B cell (primary cell): Measurements from ENCODE around the gene RAB10. TPM values are rescaled to one million over a fixed set of nuclear protein-coding genes. Genes with fewer than 3 reads are reported as not detected.

Experiments used
- ATAC-seq: fragments of 200-7000 bp; cut with Tn5 transposase; one replicate; pipeline ENCODE4 v1.10.0; 2021; ENCODE audit warnings: low read depth, mild to moderate bottlenecking, moderate number of reproducible peaks, moderate library complexity
- CTCF ChIA-PET: fragments of 350-600 bp; sonication (Branson Sonifier 250); formaldehyde crosslinking; loops from one replicate; lab custom pipeline; 2021; ENCODE audit warnings: antibody characterized with exemption, inconsistent platforms; lab: Charles Lee
- POLR2A ChIA-PET: fragments of 350-600 bp; sonication (Branson Sonifier 250); formaldehyde crosslinking; loops from one replicate; lab custom pipeline; 2021; ENCODE audit warnings: antibody characterized with exemption; lab: Charles Lee
- DNase-seq: peaks from one replicate; pipeline ENCODE4 v3.0.0; 2013
- H2AFZ ChIP-seq: 2 replicates; pipeline ENCODE4 v1.6.1; 2012; ENCODE audit warnings: mild to moderate bottlenecking, low read depth, low read length; ENCODE audit not compliant: insufficient read depth, poor library complexity, severe bottlenecking
- H3K27ac ChIP-seq, 2 donors: 1 replicate in 1 of 2; 2 replicates in 1 of 2; pipeline ENCODE4 v1.5.1; 2012 to 2013; ENCODE audit warnings: low read length in 2 of 2, mild to moderate bottlenecking in 2 of 2, moderate library complexity in 1 of 2
- H3K27me3 ChIP-seq, 4 experiments: fragments of 200-600 bp in 1 of 4; sonication (generic) in 1 of 4; replicated peaks in 1 of 4; 1 replicate in 2 of 4; 2 replicates in 2 of 4; pipeline versions ENCODE4 v1.6.1 to v1.7.0; 2013 to 2016; ENCODE audit warnings: low read length in 3 of 4, mild to moderate bottlenecking in 2 of 4, mixed read lengths in 1 of 4, moderate library complexity in 1 of 4; ENCODE audit not compliant: insufficient read depth in 4 of 4, control insufficient read depth in 3 of 4; ENCODE audit errors: control extremely low read depth in 1 of 4
- H3K36me3 ChIP-seq, 2 experiments: replicated peaks in 1 of 2; 1 replicate in 1 of 2; 2 replicates in 1 of 2; pipeline versions ENCODE4 v1.6.1 to v1.7.1; 2013; ENCODE audit warnings: low read length in 1 of 2; ENCODE audit not compliant: insufficient read depth in 2 of 2, control insufficient read depth in 1 of 2; ENCODE audit errors: control extremely low read depth in 1 of 2, extremely low read depth in 1 of 2
- H3K4me1 ChIP-seq, 2 donors: fragments of 200-600 bp in 1 of 2; sonication (generic) in 1 of 2; 1 replicate in 1 of 2; 2 replicates in 1 of 2; pipeline versions ENCODE4 v1.5.1 to v1.6.1; 2013 to 2017; ENCODE audit warnings: low read length in 2 of 2; ENCODE audit not compliant: control insufficient read depth in 2 of 2, insufficient read depth in 2 of 2
- H3K4me2 ChIP-seq: replicated peaks from 2 replicates; pipeline ENCODE3; 2012; ENCODE audit warnings: mild to moderate bottlenecking, low read depth, low read length; ENCODE audit not compliant: poor library complexity, severe bottlenecking
- H3K4me3 ChIP-seq, 5 experiments: fragments of 200-600 bp in 1 of 5; sonication (generic) in 1 of 5; 1 replicate in 3 of 5; 2 replicates in 2 of 5; pipeline versions ENCODE4 v1.5.1 to v1.7.0; 2011 to 2016; ENCODE audit warnings: low read length in 4 of 5, mild to moderate bottlenecking in 4 of 5, low read depth in 2 of 5, control low read depth in 1 of 5, moderate library complexity in 1 of 5; ENCODE audit not compliant: insufficient read depth in 1 of 5; ENCODE audit errors: control extremely low read depth in 1 of 5, extremely low read depth in 1 of 5
- H3K79me2 ChIP-seq: fragments of 200-600 bp; sonication (generic); one replicate; pipeline ENCODE4 v1.6.0; 2016; ENCODE audit warnings: low read length; ENCODE audit not compliant: control insufficient read depth, insufficient read depth
- H3K9ac ChIP-seq: fragments of 200-600 bp; sonication (generic); 2 replicates; pipeline ENCODE4 v1.6.1; 2017; ENCODE audit warnings: mild to moderate bottlenecking, low read length, moderate library complexity
- H3K9me3 ChIP-seq, 3 donors: one replicate each; pipeline versions ENCODE4 v1.6.1 to v1.7.1; 2013; ENCODE audit warnings: low read length in 2 of 3; ENCODE audit not compliant: control insufficient read depth in 2 of 3, insufficient read depth in 1 of 3; ENCODE audit errors: control extremely low read depth in 1 of 3
- H4K20me1 ChIP-seq: 2 replicates; pipeline ENCODE4 v1.6.0; 2012; ENCODE audit warnings: mild to moderate bottlenecking, low read length; ENCODE audit not compliant: insufficient read depth, control insufficient read depth, poor library complexity, severe bottlenecking
- H3K27ac Mint-ChIP-seq: one replicate; pipeline ENCODE4 v1.8.0; 2021; ENCODE audit warnings: mixed read lengths
- H3K27me3 Mint-ChIP-seq: one replicate; pipeline ENCODE4 v1.8.0; 2021; ENCODE audit warnings: mixed read lengths
- H3K4me1 Mint-ChIP-seq: one replicate; pipeline ENCODE4 v1.8.0; 2021; ENCODE audit warnings: mixed read lengths
- H3K4me3 Mint-ChIP-seq: one replicate; pipeline ENCODE4 v1.8.0; 2021; ENCODE audit warnings: mixed read lengths
- H3K9me3 Mint-ChIP-seq: one replicate; pipeline ENCODE4 v1.8.0; 2022; ENCODE audit warnings: mixed read lengths; ENCODE audit not compliant: insufficient read depth
- EZH2 ChIP-seq: IDR thresholded peaks from 2 replicates; pipeline ENCODE4 v1.6.1; 2012; ENCODE audit warnings: borderline replicate concordance, low read depth, mild to moderate bottlenecking, moderate library complexity, low read length; ENCODE audit not compliant: insufficient read depth, poor library complexity, severe bottlenecking
- WGBS: methylation state at CpG from one replicate; pipeline ENCODE4 v1.1.5; 2013; ENCODE audit warnings: missing lambda C conversion rate; ENCODE audit not compliant: insufficient coverage; 5-methylcytosine and 5-hydroxymethylcytosine counted together
- intact Hi-C: fragments of 100-400 bp; cut with micrococcal nuclease; formaldehyde crosslinking; loops from one replicate; pipeline ENCODE4 v1.10.0; 2022
- polyA plus RNA-seq: library from polyadenylated mRNA; depleted of rRNA; stranded (reverse); fragments of >200 nt; gene quantifications from 2 replicates; pipeline ENCODE4 v1.2.3, GENCODE V29; 2012
- total RNA-seq, 2 donors: library from RNA; stranded (reverse); fragments of 120-200 nt in 1 of 2; gene quantifications; 1 replicate in 1 of 2; 2 replicates in 1 of 2; pipeline versions ENCODE4 v1.2.3 to v1.2.4, GENCODE V29; 2013 to 2022
- TF ChIP-seq, protein P1 (sequence below): fragments of 200-600 bp; IDR thresholded peaks from one replicate; pipeline ENCODE4 v1.8.0; 2022; ENCODE audit warnings: antibody characterized with exemption, mild to moderate bottlenecking

Gene RAB10
- total and polyA plus RNA-seq, 2 donors (not counting 1 experiment from before 2014, with no cell fraction given) = 21.7 to 66.7 TPM

DNA sequence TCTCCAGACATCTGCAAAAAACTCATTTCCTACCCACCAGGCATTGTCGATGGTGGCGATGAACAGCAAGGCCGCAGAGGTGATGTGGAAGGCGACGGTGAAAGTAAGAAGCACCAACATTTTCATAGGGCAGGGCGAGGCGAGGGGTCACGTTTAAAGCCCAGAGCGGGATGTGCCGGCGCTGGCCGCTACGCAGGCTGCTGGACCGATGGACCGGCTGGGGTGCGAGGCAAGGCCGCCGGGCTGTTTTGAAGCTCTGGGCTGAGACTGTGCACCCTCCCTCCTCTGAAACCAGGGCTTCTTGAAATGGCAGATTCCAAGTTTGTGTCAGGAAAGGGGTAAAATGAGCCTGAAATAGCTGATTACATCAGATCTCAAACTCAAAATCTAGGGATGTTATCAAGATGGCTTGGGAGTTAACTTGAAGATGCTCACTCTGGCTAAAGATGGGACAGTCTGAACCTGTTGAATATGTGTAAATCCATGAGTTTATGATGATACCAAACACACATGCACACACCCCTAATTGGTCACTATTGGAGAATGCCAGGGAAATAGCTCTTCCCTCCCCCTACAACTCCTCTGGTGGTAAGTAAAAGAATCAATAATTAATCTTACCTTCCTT, 107.4 kb downstream of the RAB10 start:
- H3K36me3 ChIP-seq = no peaks in the 10 kb centered on the region
- H2AFZ ChIP-seq = no peak overlapping the region
- ChIA-PET CTCF (no interaction called here), POLR2A (interaction anchor here (0.7 kb wide), 1 partner anchor 144 kb away, joined by 5 read pairs; no protein-coding TSS in a partner anchor)
- Mint-ChIP-seq H3K27ac (no peak overlapping the region), H3K4me1 (no peaks in the 10 kb centered on the region), H3K27me3 (no peaks in the 10 kb centered on the region), H3K9me3 (no peaks in the 10 kb centered on the region), H3K4me3 (no peak overlapping the region)
- H3K27me3 ChIP-seq = no peaks in the 10 kb centered on the region
- DNase-seq (no peak), ATAC-seq (no peak)
- no peaks in the 10 kb centered on the region for H3K9me3 ChIP-seq
- no peak overlapping the region for H3K4me3 ChIP-seq
- H3K79me2 ChIP-seq = no peaks in the 10 kb centered on the region
- H3K27ac ChIP-seq = no peak overlapping the region
- no peaks in the 10 kb centered on the region for H3K4me1 ChIP-seq
- TF ChIP-seq, protein P1, sequence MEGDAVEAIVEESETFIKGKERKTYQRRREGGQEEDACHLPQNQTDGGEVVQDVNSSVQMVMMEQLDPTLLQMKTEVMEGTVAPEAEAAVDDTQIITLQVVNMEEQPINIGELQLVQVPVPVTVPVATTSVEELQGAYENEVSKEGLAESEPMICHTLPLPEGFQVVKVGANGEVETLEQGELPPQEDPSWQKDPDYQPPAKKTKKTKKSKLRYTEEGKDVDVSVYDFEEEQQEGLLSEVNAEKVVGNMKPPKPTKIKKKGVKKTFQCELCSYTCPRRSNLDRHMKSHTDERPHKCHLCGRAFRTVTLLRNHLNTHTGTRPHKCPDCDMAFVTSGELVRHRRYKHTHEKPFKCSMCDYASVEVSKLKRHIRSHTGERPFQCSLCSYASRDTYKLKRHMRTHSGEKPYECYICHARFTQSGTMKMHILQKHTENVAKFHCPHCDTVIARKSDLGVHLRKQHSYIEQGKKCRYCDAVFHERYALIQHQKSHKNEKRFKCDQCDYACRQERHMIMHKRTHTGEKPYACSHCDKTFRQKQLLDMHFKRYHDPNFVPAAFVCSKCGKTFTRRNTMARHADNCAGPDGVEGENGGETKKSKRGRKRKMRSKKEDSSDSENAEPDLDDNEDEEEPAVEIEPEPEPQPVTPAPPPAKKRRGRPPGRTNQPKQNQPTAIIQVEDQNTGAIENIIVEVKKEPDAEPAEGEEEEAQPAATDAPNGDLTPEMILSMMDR = no peak
- no peak for TF ChIP-seq EZH2
- H4K20me1 ChIP-seq = no peaks in the 10 kb centered on the region
- H3K9ac ChIP-seq = no peak overlapping the region
- 98% methylated on average over 9 of the region's 18 CpGs for WGBS
- intact Hi-C loops = loop anchor here (10.0 kb wide), 1 partner anchor 536 kb away; no protein-coding TSS in a partner anchor
- H3K4me2 ChIP-seq = no peak overlapping the region

DNA sequence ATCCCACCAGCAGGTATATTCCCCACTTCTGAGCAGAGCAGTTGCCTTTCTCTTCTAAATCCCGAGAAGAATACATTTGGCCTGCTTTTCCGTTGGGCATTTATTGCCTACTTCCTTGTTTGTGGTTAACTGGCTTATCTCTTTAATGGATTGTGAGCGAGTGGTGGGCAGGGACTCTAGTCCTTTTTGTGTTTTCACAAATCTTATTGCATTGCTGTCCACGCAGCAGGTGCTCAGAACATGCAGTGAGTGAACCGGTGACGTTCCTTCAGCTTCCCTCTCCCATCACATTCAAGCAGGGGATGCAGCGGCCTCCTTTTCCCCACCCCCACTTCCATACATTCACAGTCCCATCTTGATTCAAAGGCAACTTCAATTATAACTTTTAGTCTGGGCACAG, 110.1 kb downstream of the RAB10 start:
- no peak for TF ChIP-seq EZH2
- TF ChIP-seq, protein P1 = no peak
- H3K4me3 Mint-ChIP-seq = no peak overlapping the region
- peaks cover 3% of the 10 kb centered on the region for H3K27me3 Mint-ChIP-seq
- intact Hi-C loops = loop anchor here (10.0 kb wide), 1 partner anchor 539 kb away; no protein-coding TSS in a partner anchor
- no peak for DNase-seq
- Histone ChIP-seq H3K4me2 (no peak overlapping the region), H3K4me1 (no peaks in the 10 kb centered on the region), H3K4me3 (no peak overlapping the region), H3K36me3 (no peaks in the 10 kb centered on the region), H3K27me3 (no peaks in the 10 kb centered on the region), H3K79me2 (no peaks in the 10 kb centered on the region), H3K9ac (no peak overlapping the region), H2AFZ (no peak overlapping the region), H4K20me1 (no peaks in the 10 kb centered on the region), H3K27ac (no peak overlapping the region), H3K9me3 (no peaks in the 10 kb centered on the region)
- WGBS = 74% methylated on average over 5 of the region's 7 CpGs
- no peaks in the 10 kb centered on the region for H3K4me1 Mint-ChIP-seq
- no peak for ATAC-seq
- H3K27ac Mint-ChIP-seq = no peak overlapping the region
- ChIA-PET POLR2A (no interaction called here), CTCF (interaction anchor here (0.6 to 4.4 kb wide), 7 partner anchors 56 to 294 kb away, joined by 3 to 40 read pairs (median 6); partner anchors contain the start of gene RAB10)
- no peaks in the 10 kb centered on the region for H3K9me3 Mint-ChIP-seq
